Naive B cell (primary cell): Measurements from ENCODE around the gene BOLA2B. TPM values are rescaled to one million over a fixed set of nuclear protein-coding genes. Genes with fewer than 3 reads are reported as not detected.
"Not testable (repeated sequence)": the region's sequence is repeated elsewhere in the genome, so short reads cannot be mapped to it uniquely, and the experiment has no call there.

ENCODE experiments used
- ATAC-seq, 2 donors: fragments of 150-1000 bp; cut with Tn5 transposase; 2 replicates each; pipeline ENCODE4 v1.10.0; 2021; ENCODE audit warnings: low read depth in 2 of 2, mild to moderate bottlenecking in 2 of 2, moderate library complexity in 2 of 2
- DNase-seq: peaks from one replicate; pipeline ENCODE4 v3.0.0; 2022
- H3K27ac Mint-ChIP-seq, 6 donors: one replicate each; pipeline ENCODE4 v1.8.0; 2020 to 2022; ENCODE audit warnings: mild to moderate bottlenecking in 6 of 6, mixed read lengths in 6 of 6, moderate library complexity in 5 of 6, inconsistent platforms in 2 of 6
- H3K27me3 Mint-ChIP-seq, 3 donors: one replicate each; pipeline ENCODE4 v1.8.0; 2021 to 2022; ENCODE audit warnings: mixed read lengths in 3 of 3, mild to moderate bottlenecking in 1 of 3
- H3K36me3 Mint-ChIP-seq, 2 donors: one replicate each; pipeline ENCODE4 v1.8.0; 2020 to 2022; ENCODE audit warnings: mixed read lengths in 2 of 2, inconsistent platforms in 1 of 2, mild to moderate bottlenecking in 1 of 2
- H3K4me1 Mint-ChIP-seq, 3 donors: one replicate each; pipeline ENCODE4 v1.8.0; 2020 to 2022; ENCODE audit warnings: mixed read lengths in 3 of 3, inconsistent platforms in 1 of 3, mild to moderate bottlenecking in 1 of 3, moderate library complexity in 1 of 3
- H3K4me3 Mint-ChIP-seq, 8 donors: one replicate each; pipeline ENCODE4 v1.8.0; 2020 to 2022; ENCODE audit warnings: mild to moderate bottlenecking in 8 of 8, mixed read lengths in 8 of 8, moderate library complexity in 8 of 8, inconsistent platforms in 2 of 8
- H3K9me3 Mint-ChIP-seq, 7 donors: one replicate each; pipeline ENCODE4 v1.8.0; 2020 to 2022; ENCODE audit warnings: mixed read lengths in 7 of 7, mild to moderate bottlenecking in 5 of 7, inconsistent platforms in 2 of 7, moderate library complexity in 1 of 7
- polyA plus RNA-seq, 6 donors: library from polyadenylated mRNA; unstranded; fragments of 300-500 nt; fragmentation: Illumina TruSeq; gene quantifications; one replicate each; pipeline ENCODE4 v1.2.3, GENCODE V29; 2021; ENCODE audit warnings: low read depth in 6 of 6

BOLA2B gene
- polyA plus RNA-seq, 6 donors from 2014 or later: 121 to 238 (median 189) TPM

DNA sequence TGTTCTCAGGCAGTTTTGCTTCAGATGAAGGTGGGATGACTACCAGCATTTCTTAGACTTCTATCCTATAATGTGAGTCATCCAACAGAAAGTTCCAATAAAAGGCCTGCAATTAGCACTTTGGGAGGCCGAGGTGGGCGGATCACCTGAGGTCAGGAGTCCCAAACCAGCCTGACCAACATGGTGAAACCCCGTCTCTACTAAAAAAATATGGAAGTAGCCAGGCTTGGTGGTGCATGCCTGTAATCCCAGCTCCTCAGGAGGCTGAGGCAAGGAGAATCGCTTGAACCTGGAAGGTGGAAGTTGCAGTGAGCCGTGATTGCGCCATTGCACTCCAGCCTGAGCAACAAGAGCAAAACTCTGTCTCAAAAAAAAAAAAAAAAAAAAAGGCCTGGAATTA, 16.6 kb downstream of the BOLA2B start:
- not testable (repeated sequence) for DNase-seq, ATAC-seq, H3K9me3 Mint-ChIP-seq, H3K36me3 Mint-ChIP-seq, H3K4me1 Mint-ChIP-seq, H3K27ac Mint-ChIP-seq, H3K27me3 Mint-ChIP-seq
- peak overlapping the region in 1 of 8 donors; percentile 5 for H3K4me3 Mint-ChIP-seq

DNA sequence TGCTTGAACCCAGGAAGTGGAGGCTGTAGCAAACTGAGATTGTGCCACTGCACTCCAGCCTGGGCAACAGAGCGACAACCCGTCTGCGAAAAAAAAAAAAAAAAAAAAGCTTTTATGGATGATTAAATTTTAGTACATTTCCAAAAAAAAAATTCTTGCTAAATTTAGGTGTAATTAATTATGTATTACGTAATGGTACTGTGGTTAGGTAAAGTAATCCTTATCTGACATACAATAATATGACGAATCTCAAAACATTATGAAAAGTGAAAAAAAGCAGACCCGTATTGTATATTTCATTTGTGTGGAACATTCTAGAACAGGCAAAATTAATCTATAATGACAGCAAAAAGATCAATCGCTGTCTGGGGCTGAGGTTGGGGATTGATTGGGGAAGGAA, 20.4 kb downstream of the BOLA2B start:
- no peaks in the 10 kb centered on the region for H3K27me3 Mint-ChIP-seq
- peaks cover 0 to 6% (median 0%) of the 10 kb centered on the region in 3 donors for H3K4me1 Mint-ChIP-seq
- ATAC-seq: no peak
- H3K27ac Mint-ChIP-seq: peak overlapping the region in 2 of 6 donors; percentile 27 to 37
- H3K9me3 Mint-ChIP-seq: no peaks in the 10 kb centered on the region
- DNase-seq: no peak
- H3K4me3 Mint-ChIP-seq: no peak overlapping the region
- H3K36me3 Mint-ChIP-seq: no peaks in the 10 kb centered on the region

DNA sequence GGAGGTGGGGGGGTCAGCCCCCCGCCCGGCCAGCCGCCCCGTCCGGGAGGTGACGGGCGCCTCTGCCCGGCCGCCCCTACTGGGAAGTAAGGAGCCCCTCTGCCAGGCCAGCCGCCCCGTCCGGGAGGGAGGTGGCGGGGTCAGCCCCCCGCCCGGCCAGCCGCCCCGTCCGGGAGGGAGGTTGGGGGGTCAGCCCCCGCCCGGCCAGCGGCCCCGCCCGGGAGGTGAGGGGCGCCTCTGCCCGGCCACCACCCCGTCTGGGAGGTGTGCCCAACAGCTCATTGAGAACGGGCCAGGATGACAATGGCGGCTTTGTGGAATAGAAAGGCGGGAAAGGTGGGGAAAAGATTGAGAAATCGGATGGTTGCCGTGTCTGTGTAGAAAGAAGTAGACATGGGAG, 23.3 kb downstream of the BOLA2B start:
- not testable (repeated sequence) for DNase-seq, ATAC-seq, H3K27ac Mint-ChIP-seq

DNA sequence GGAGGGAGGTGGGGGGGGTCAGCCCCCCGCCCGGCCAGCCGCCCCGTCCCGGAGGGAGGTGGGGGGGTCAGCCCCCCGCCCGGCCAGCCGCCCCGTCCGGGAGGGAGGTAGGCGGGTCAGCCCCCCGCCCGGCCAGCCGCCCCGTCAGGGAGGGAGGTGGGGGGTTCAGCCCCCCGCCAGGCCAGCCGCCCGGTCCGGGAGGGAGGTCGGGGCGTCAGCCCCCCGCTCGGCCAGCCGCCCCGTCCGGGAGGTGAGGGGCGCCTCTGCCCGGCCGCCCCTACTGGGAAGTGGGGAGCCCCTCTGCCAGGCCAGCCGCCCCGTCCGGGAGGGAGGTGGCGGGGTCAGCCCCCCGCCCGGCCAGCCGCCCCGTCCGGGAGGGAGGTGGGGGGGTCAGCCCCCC, 24.1 kb downstream of the BOLA2B start:
- DNase-seq, ATAC-seq, H3K9me3 Mint-ChIP-seq, H3K4me3 Mint-ChIP-seq, H3K27ac Mint-ChIP-seq, H3K36me3 Mint-ChIP-seq, H3K27me3 Mint-ChIP-seq: not testable (repeated sequence)
- peaks cover 25 to 36% (median 29%) of the 10 kb centered on the region in 3 donors for H3K4me1 Mint-ChIP-seq

More for the DNA sequence above, 23.3 kb downstream of the BOLA2B start:
- not testable (repeated sequence) for H3K4me3 Mint-ChIP-seq, H3K36me3 Mint-ChIP-seq, H3K9me3 Mint-ChIP-seq, H3K27me3 Mint-ChIP-seq
- H3K4me1 Mint-ChIP-seq: peaks cover 20 to 29% (median 23%) of the 10 kb centered on the region in 3 donors

DNA sequence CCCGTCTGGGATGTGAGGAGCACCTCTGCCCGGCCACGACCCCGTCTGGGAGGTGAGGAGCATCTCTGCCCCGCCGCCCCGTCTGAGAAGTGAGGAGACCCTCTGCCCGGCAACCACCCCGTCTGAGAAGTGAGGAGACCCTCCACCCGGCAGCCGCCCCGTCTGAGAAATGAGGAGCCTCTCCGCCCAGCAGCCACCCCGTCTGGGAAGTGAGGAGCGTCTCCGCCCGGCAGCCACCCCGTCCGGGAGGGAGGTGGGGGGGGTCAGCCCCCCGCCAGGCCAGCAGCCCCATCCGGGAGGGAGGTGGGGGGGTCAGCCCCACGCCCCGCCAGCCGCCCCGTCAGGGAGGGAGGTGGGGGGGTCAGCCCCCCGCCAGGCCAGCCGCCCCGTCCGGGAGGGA, 24.7 kb downstream of the BOLA2B start:
- H3K36me3 Mint-ChIP-seq, ATAC-seq, H3K9me3 Mint-ChIP-seq, H3K27me3 Mint-ChIP-seq, H3K27ac Mint-ChIP-seq, H3K4me3 Mint-ChIP-seq, DNase-seq: not testable (repeated sequence)
- peaks cover 25 to 37% (median 29%) of the 10 kb centered on the region in 3 donors for H3K4me1 Mint-ChIP-seq

DNA sequence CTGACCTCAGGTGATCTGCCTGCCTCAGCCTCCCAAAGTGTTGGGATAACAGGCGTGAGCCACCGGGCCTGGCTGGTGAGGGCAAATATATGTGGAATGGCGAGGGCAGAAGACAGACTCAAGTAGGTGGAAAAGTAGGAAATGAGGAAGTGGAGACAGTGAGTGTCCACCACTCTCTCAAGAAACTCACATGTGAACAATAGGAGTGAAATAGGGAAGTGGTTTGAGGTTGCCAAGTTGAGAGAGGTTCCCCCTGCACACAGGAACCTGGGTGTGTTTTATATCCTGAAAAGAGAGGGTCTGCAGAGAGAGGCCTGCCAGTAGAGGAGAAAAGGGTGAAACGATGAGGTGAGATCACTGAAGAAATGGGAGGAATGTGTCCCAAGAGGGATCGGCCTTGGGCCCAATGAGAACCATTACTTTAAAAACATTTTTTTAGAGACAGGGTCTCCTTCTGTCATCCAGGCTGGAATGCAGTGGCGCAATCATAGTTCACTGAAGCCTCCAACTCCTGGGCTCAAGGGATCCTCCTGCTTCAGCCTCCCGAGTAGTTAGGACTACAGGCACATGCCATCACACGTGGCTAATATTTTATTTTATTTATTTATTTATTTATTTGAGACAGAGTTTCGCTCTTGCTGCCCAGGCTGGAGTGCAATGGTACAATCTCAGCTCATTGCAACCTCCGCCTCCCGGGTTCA, 27.1 kb downstream of the BOLA2B start:
- peak overlapping the region; percentile 3 to 93 (median 74) for H3K4me3 Mint-ChIP-seq
- peaks cover 25 to 40% (median 29%) of the 10 kb centered on the region in 3 donors for H3K4me1 Mint-ChIP-seq
- H3K9me3 Mint-ChIP-seq: no peaks in the 10 kb centered on the region
- DNase-seq: peak; percentile 71
- H3K36me3 Mint-ChIP-seq: no peaks in the 10 kb centered on the region
- H3K27me3 Mint-ChIP-seq: no peaks in the 10 kb centered on the region
- peak overlapping the region in 5 of 6 donors; percentile 13 to 86 (median 81) for H3K27ac Mint-ChIP-seq
- ATAC-seq: peak; percentile 100

DNA sequence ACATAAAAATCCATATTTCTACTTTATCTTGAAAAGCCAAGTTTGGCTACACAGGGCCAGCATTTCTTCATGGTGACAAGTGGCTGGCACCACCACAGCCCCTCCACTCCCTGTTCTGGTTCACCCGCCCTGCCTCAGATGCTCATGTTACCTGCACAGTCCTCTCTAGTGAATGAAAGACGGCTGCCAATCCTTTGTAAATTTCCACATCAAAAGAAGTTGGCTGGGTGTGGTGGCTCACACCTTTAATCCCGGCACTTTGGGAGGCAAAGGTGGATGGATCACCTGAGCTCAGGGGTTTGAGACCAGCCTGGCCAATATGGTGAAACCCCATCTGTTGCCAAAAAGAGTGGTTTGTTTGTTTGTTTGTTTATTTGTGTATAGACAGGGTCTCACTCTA, 29.9 kb downstream of the BOLA2B start:
- H3K27me3 Mint-ChIP-seq: no peaks in the 10 kb centered on the region
- no peak overlapping the region for H3K4me3 Mint-ChIP-seq
- peak overlapping the region in 2 of 6 donors; percentile 65 to 77 for H3K27ac Mint-ChIP-seq
- DNase-seq (no peak), ATAC-seq (no peak)
- H3K4me1 Mint-ChIP-seq: peaks cover 25 to 40% (median 29%) of the 10 kb centered on the region in 3 donors
- H3K36me3 Mint-ChIP-seq: no peaks in the 10 kb centered on the region
- no peaks in the 10 kb centered on the region for H3K9me3 Mint-ChIP-seq

DNA sequence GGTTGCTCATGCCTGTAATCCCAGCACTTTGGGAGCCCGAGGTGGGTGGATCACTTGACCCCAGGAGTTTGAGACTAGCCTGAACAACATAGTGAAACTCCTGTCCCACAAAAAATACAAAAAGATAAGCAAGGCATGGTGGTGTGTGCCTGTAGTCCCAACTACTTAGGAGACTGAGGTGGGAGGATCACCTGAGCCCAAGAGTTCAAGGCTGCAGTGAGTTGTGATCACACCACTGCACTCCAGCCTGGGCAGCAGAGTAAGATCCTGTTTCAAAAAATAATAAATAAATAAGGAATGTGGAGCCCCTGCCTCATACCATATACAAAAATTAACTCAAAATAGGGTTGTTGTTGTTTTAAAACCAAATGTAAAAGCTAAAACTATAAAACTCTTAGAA, 36.3 kb downstream of the BOLA2B start:
- H3K27me3 Mint-ChIP-seq: no peaks in the 10 kb centered on the region
- no peaks in the 10 kb centered on the region for H3K4me1 Mint-ChIP-seq
- H3K4me3 Mint-ChIP-seq: no peak overlapping the region
- DNase-seq (no peak), ATAC-seq (no peak)
- H3K9me3 Mint-ChIP-seq: no peaks in the 10 kb centered on the region
- peak overlapping the region in 1 of 6 donors; percentile 32 for H3K27ac Mint-ChIP-seq
- no peaks in the 10 kb centered on the region for H3K36me3 Mint-ChIP-seq

DNA sequence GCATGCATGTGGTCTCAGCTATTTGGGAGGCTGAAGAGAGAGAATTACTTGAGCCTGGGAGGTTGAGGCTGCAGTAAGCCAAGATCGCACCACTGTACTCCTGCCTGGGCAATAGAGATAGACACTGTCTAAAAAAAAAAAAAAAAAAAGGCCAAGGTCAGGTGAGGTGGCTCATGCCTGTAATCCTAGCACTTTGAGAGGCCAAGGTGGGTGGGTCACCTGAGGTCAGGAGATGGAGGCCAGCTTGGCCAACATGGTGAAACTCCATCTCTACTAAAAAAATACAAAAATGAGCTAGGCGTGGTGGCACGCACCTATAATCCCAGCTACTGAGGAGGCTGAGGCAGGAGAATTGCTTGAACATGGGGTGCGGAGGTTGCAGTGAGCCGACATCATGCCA, 38.3 kb downstream of the BOLA2B start:
- H3K36me3 Mint-ChIP-seq: no peaks in the 10 kb centered on the region
- H3K4me1 Mint-ChIP-seq: peaks cover 0 to 7% (median 6%) of the 10 kb centered on the region in 3 donors
- peaks cover 0 to 5% (median 2%) of the 10 kb centered on the region in 7 donors for H3K9me3 Mint-ChIP-seq
- no peak overlapping the region for H3K4me3 Mint-ChIP-seq
- no peaks in the 10 kb centered on the region for H3K27me3 Mint-ChIP-seq
- ATAC-seq (no peak), DNase-seq (no peak)
- peak overlapping the region in 1 of 6 donors; percentile 24 for H3K27ac Mint-ChIP-seq

DNA sequence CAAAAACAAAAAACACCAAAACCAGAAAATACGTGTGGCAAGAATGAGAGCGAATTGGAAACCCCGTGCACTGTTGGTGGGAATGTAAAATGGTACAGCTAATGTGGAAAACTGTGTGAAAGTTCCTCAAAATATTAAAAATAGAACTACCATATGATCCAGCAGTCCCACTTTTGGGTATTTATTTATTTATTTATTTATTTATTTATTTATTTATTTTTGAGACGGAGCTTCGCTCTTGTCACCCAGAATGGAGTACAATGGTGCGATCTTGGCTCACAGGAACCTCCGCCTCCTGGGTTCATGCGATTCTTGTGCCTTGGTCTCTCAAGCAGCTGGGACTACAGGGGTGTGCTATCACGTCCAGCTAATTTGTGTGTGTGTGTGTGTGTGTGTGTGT, 40.9 kb downstream of the BOLA2B start:
- Mint-ChIP-seq H3K27me3 (no peaks in the 10 kb centered on the region), H3K27ac (no peak overlapping the region), H3K4me1 (peaks cover 0 to 7% (median 6%) of the 10 kb centered on the region in 3 donors), H3K36me3 (peaks cover 0 to 5% of the 10 kb centered on the region in 2 donors), H3K4me3 (no peak overlapping the region), H3K9me3 (peaks cover 0 to 19% (median 7%) of the 10 kb centered on the region in 7 donors)
- DNase-seq (no peak), ATAC-seq (no peak)

DNA sequence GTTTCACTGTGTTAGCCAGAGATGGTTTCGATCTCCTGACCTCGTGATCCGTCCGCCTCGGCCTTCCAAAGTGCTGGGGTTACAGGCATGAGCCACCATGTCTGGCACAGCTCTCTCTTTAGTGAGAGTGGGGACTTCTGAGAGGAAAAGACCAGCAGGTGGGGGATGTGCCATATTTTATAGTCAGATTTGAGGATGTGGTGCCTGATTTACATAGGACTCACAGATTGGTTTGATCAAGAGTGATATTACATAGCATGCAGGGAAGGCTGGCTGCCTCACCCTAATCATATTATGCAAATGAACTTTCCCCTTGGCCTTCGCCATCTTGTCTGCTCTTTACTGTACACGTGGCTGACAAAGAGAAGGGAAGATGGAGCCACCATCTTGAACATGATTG, 42.4 kb downstream of the BOLA2B start:
- Mint-ChIP-seq H3K4me1 (peaks cover 0 to 7% (median 6%) of the 10 kb centered on the region in 3 donors), H3K27me3 (no peaks in the 10 kb centered on the region), H3K4me3 (peak overlapping the region in 1 of 8 donors; percentile 20), H3K27ac (peak overlapping the region in 1 of 6 donors; percentile 62), H3K9me3 (peaks cover 0 to 19% (median 7%) of the 10 kb centered on the region in 7 donors), H3K36me3 (peaks cover 0 to 5% of the 10 kb centered on the region in 2 donors)
- ATAC-seq: peak; percentile 41 to 49
- no peak for DNase-seq

DNA sequence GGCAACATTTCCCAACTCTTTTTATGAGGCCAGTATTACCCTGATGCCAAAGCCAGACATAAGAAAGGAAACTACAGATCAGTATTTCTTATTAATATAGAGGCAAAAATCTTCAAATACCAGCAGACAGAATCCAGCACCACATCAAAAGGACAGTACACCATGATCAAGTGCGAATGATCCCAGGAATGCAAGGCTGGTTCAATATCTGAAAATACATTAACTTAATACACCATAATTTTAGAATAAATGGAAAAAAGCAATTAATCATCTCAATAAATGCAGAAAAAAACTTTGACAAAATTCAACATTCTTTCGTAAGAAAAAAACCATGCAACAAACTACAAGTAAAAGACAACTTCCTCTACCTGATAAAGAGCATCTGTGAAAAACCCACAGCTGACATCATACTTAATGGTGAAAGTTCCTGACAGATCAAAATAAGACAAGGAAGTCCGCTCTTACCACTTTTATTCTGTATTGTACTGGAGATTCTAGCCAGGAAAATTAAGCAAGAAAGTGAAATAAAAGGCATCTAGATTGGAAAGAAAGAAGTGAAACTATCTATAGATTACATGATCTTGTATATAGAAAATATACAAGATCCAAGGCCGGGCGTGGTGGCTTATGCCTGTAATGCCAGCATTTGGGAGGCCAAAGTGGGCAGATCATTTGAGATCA, 44.1 kb downstream of the BOLA2B start:
- Mint-ChIP-seq H3K36me3 (peaks cover 0 to 5% of the 10 kb centered on the region in 2 donors), H3K9me3 (peaks cover 0 to 19% (median 7%) of the 10 kb centered on the region in 7 donors), H3K27ac (peak overlapping the region in 1 of 6 donors; percentile 15), H3K4me3 (no peak overlapping the region), H3K4me1 (peaks cover 2 to 7% (median 6%) of the 10 kb centered on the region in 3 donors), H3K27me3 (no peaks in the 10 kb centered on the region)
- ATAC-seq (no peak), DNase-seq (no peak)

DNA sequence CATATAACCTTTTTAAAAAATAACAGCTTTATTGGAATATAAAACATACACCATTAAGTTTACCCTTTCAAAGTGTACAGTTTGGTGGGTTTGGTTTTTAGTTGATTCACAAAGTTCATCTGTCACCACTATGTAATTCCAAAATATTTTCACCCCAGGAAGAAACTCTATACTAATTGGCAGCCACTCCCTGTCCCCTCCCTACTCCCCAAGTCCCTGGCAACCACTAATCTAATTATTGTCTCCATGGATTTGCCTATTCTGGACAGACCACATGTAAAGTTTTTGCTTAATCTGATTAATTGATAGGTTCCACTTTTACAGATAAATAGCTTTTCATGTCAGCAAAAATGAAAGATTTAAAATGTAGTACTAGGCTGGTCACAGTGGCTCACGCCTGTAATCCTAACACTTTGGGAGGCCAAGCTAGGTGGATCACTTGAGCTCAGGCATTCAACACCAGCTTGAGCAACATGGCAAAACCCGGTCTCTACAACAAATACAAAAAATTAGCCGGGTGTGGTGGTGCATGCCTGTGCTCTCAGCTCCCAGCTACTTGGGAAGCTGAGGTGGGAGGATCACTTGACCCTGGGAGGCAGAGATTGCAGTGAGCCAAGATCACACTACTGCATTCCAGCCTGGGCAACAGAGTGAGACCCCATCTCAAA, 45.5 kb downstream of the BOLA2B start:
- ATAC-seq: no peak
- Mint-ChIP-seq H3K9me3 (peaks cover 0 to 19% (median 7%) of the 10 kb centered on the region in 7 donors), H3K27ac (no peak overlapping the region), H3K27me3 (no peaks in the 10 kb centered on the region), H3K4me1 (peaks cover 7 to 12% (median 12%) of the 10 kb centered on the region in 3 donors), H3K36me3 (peaks cover 0 to 5% of the 10 kb centered on the region in 2 donors), H3K4me3 (no peak overlapping the region)
- DNase-seq: no peak
